Activated CD8-positive, alpha-beta T cell treated with anti-CD3 and anti-CD28 coated beads for 36 hours (primary cell): ENCODE data around the gene DDC. TPM values are rescaled to one million over a fixed set of nuclear protein-coding genes. Genes with fewer than 3 reads are reported as not detected.

Experiments used
- ATAC-seq: fragments of 200-7000 bp; cut with Tn5 transposase; one replicate; pipeline ENCODE4 v1.10.0; 2021; ENCODE audit warnings: mild to moderate bottlenecking, moderate library complexity
- CTCF ChIA-PET: fragments of 350-600 bp; sonication (Branson Sonifier 250); formaldehyde crosslinking; loops from one replicate; lab custom pipeline; 2021; ENCODE audit warnings: antibody characterized with exemption; lab: Charles Lee
- POLR2A ChIA-PET: fragments of 350-600 bp; sonication (Branson Sonifier 250); formaldehyde crosslinking; loops from one replicate; lab custom pipeline; 2021; ENCODE audit warnings: antibody characterized with exemption; lab: Charles Lee
- DNase-seq: peaks from one replicate; pipeline ENCODE4 v3.0.0-alpha.2; 2020
- H3K27ac Mint-ChIP-seq: one replicate; pipeline ENCODE4 v1.8.0; 2021; ENCODE audit warnings: mild to moderate bottlenecking, mixed read lengths
- H3K27me3 Mint-ChIP-seq: one replicate; pipeline ENCODE4 v1.8.0; 2021; ENCODE audit warnings: mixed read lengths
- H3K36me3 Mint-ChIP-seq: one replicate; pipeline ENCODE4 v1.8.0; 2021; ENCODE audit warnings: low read depth, mixed read lengths
- H3K4me1 Mint-ChIP-seq: one replicate; pipeline ENCODE4 v1.8.0; 2021; ENCODE audit warnings: low read depth, mixed read lengths
- H3K4me3 Mint-ChIP-seq: one replicate; pipeline ENCODE4 v1.8.0; 2021; ENCODE audit warnings: mild to moderate bottlenecking, moderate library complexity, mixed read lengths
- H3K9me3 Mint-ChIP-seq: one replicate; pipeline ENCODE4 v1.8.0; 2021; ENCODE audit warnings: mixed read lengths
- intact Hi-C: fragments of 100-400 bp; cut with micrococcal nuclease; formaldehyde crosslinking; loops from one replicate; pipeline ENCODE4 v1.10.0; 2022
- total RNA-seq, 2 experiments: library from RNA; stranded (reverse); gene quantifications; one replicate each; pipeline ENCODE4 v1.2.3, GENCODE V29; 2021
- TF ChIP-seq, protein P1 (sequence below): fragments of 200-600 bp; IDR thresholded peaks from one replicate; pipeline ENCODE4 v1.8.0; 2022; ENCODE audit warnings: antibody characterized with exemption, mild to moderate bottlenecking

DDC gene
- total RNA-seq, 2 experiments from 2014 or later: 0.36 to 1.2 TPM

DNA sequence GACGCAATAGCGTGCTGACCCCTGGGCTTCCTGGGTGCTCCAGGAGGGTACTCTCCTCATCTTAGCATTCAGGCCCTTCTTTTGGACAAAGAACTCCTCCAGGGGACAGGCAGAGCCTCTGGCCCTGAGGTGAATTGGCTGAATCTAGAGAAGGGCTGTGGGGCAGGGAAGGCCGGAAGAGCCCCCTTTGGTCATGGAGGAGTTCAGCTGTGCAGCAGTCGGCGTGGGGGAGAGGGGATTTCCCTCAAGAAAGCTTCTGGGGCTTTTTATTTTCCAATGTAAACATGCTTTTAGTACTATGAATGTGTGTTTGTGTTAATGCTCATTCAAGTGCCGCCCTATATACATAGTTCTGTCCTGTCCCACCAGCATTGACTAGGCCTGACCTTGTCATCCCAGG, 153.9 kb downstream of the DDC start:
- Mint-ChIP-seq H3K4me1 (peaks cover 65% of the 10 kb centered on the region), H3K9me3 (no peaks in the 10 kb centered on the region), H3K27ac (peak overlapping the region; percentile 78), H3K36me3 (no peaks in the 10 kb centered on the region), H3K27me3 (no peaks in the 10 kb centered on the region), H3K4me3 (no peak overlapping the region)
- TF ChIP-seq, protein P1, sequence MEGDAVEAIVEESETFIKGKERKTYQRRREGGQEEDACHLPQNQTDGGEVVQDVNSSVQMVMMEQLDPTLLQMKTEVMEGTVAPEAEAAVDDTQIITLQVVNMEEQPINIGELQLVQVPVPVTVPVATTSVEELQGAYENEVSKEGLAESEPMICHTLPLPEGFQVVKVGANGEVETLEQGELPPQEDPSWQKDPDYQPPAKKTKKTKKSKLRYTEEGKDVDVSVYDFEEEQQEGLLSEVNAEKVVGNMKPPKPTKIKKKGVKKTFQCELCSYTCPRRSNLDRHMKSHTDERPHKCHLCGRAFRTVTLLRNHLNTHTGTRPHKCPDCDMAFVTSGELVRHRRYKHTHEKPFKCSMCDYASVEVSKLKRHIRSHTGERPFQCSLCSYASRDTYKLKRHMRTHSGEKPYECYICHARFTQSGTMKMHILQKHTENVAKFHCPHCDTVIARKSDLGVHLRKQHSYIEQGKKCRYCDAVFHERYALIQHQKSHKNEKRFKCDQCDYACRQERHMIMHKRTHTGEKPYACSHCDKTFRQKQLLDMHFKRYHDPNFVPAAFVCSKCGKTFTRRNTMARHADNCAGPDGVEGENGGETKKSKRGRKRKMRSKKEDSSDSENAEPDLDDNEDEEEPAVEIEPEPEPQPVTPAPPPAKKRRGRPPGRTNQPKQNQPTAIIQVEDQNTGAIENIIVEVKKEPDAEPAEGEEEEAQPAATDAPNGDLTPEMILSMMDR: no peak
- CTCF ChIA-PET: interaction anchor here (0.8 to 1.7 kb wide), 8 partner anchors 12 to 291 kb away, joined by 3 to 6 read pairs (median 4); no protein-coding TSS in a partner anchor
- POLR2A ChIA-PET: interaction anchor here (1.0 to 2.3 kb wide), 12 partner anchors 10 to 205 kb away, joined by 3 to 7 read pairs (median 4); partner anchors contain the start of gene IKZF1
- intact Hi-C loops: no loop called here
- ATAC-seq (peak; percentile 18), DNase-seq (peak; percentile 54)

DNA sequence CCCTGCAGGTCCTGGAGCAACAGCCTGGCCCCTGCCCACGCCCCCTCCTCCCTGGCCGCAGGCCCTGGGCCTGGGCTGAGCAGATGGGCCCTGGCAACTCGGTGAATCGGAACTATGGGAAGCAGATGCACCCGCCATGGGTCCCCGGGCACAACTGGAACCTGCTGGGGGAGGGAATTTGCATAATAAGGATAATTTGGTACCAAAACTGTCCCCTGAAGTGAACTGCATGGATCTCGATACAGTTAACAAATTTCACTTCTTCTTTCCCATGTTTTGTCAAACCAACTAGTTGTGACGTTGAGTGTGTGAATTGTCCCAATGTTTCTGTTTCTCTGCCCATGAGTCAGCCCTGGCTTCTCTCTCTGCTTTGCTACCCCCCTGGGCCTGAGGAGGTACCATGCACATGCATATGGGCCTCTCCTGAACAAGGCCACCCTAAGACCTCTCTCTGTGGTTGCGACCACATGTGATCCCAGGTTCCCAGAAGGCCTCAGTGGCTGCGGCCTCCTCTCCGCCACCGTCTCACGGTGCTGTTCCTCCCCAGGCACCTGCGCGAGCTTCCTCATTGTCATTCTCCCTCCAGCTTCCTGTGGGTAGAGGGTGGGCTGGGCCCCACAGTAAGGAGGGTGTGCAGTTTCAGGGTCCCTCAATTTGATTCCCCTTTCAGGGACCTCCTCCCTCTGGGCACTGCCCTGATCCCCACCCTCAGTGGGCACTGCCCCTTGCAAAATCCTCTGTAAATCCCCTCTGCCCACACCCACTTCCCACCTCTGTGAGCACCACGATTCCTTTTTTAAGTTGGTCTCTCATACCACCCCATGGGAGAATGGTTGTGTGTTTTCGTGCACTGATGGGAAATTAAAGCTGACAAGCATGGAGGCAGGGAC, 155.1 kb downstream of the DDC start:
- Mint-ChIP-seq H3K27ac (peak overlapping the region; percentile 78), H3K4me3 (peak overlapping the region; percentile 18), H3K9me3 (no peaks in the 10 kb centered on the region), H3K4me1 (peaks cover 68% of the 10 kb centered on the region), H3K27me3 (no peaks in the 10 kb centered on the region), H3K36me3 (peaks cover 6% of the 10 kb centered on the region)
- ChIA-PET POLR2A (interaction anchor here (0.6 to 2.3 kb wide), 8 partner anchors 9 to 276 kb away, joined by 3 to 7 read pairs (median 4); partner anchors contain the start of gene IKZF1), CTCF (interaction anchor here (1.2 to 1.7 kb wide), 4 partner anchors 11 to 290 kb away, joined by 3 to 6 read pairs (median 4); no protein-coding TSS in a partner anchor)
- TF ChIP-seq, protein P1: no peak
- intact Hi-C loops: no loop called here
- DNase-seq (peak; percentile 62), ATAC-seq (peak; percentile 69)

Other genes starting within 250 kb of the DDC start
- gene FIGNL1, start 115.1 kb downstream of the DDC start, total RNA-seq: 10 to 100 TPM; 46.8 to 47.2 TPM
- gene GRB10, start 217.5 kb upstream of the DDC start, total RNA-seq: 1 to 10 TPM; 5.6 to 6.9 TPM